Spinal cord (tissue), 10 donors: Measurements from ENCODE around the gene MGMT. TPM values are rescaled to one million over a fixed set of nuclear protein-coding genes. Genes with fewer than 3 reads are reported as not detected.

Experiments
- DNase-seq, 6 donors: peaks; one replicate each; pipeline versions ENCODE4 v3.0.0 to v3.0.0-alpha.2; 2013 to 2015; ENCODE audit warnings: low spot score in 6 of 6, low read depth in 4 of 6
- H3K27ac ChIP-seq: one replicate; pipeline ENCODE4 v1.5.1; 2013; ENCODE audit warnings: low read depth, low read length, control low read depth
- H3K27me3 ChIP-seq: one replicate; pipeline ENCODE4 v1.6.1; 2013; ENCODE audit warnings: low read length; ENCODE audit not compliant: control insufficient read depth, insufficient read depth
- H3K36me3 ChIP-seq: one replicate; pipeline ENCODE4 v1.6.1; 2013; ENCODE audit warnings: low read length; ENCODE audit not compliant: control insufficient read depth, insufficient read depth
- H3K4me1 ChIP-seq: one replicate; pipeline ENCODE4 v1.6.1; 2013; ENCODE audit warnings: low read length; ENCODE audit not compliant: control insufficient read depth, insufficient read depth
- H3K4me3 ChIP-seq: one replicate; pipeline ENCODE4 v1.5.1; 2013; ENCODE audit warnings: low read depth, low read length, control low read depth
- H3K9me3 ChIP-seq: one replicate; pipeline ENCODE4 v1.6.1; 2013; ENCODE audit warnings: low read length; ENCODE audit not compliant: control insufficient read depth, insufficient read depth
- WGBS: methylation state at CpG from one replicate; pipeline ENCODE4 v1.1.5; 2013; ENCODE audit warnings: missing lambda C conversion rate; ENCODE audit not compliant: insufficient coverage; 5-methylcytosine and 5-hydroxymethylcytosine counted together
- polyA plus RNA-seq, 2 donors: library from polyadenylated mRNA; unstranded; fragments of 120-200 nt; gene quantifications; one replicate each; pipeline ENCODE4 v1.2.1, GENCODE V29; 2013; ENCODE audit not compliant: insufficient read length in 2 of 2
- total RNA-seq, 2 donors: library from RNA; depleted of rRNA in 1 of 2; stranded (reverse); fragments of 120-200 nt in 1 of 2; fragments of >200 nt in 1 of 2; gene quantifications; one replicate each; pipeline versions ENCODE4 v1.2.3 to v1.2.4, GENCODE V29; 2013 to 2014
- donor health status: healthy.

Gene MGMT
- total and polyA plus RNA-seq, 4 donors = 10.4 to 31.9 (median 13.7) TPM

DNA sequence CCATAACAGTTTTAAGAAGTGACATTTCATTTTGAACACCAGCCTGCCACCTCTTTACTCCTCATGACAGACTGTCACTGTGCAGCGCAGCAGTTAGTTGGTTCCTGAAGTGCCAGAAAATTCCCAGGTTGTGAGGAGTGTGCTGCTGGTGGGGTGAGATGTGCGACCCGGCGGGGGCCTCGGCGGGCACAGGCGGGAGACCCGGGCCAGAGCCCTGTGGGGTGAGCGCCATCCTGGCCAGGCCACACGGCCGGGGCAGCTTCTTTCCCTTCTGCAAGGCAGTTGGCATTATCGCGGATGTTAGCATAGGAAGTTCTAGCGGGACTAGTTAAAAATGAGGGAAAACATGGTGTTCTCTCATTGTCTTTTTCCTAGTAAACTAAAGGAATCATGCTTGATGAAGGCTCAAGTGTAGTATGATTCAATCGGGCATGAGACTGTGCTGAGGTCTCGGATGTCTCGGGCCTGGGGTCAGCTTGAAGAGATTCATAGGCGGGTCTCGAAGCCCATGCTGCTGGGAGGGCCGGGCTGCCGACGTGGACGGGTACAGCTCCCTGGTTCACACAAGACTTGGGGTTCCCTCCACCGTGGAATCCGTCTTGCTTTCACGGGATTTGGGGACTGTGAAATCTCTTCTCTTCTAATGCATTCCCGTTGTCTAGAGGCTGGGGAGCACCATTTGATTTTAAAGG lies 56.1 kb downstream of the MGMT start:
- Histone ChIP-seq H3K27ac (no peak overlapping the region), H3K27me3 (no peaks in the 10 kb centered on the region), H3K9me3 (no peaks in the 10 kb centered on the region), H3K4me3 (no peak overlapping the region), H3K36me3 (peaks cover 4% of the 10 kb centered on the region), H3K4me1 (peaks cover 9% of the 10 kb centered on the region)
- 95% methylated on average over 25 of the region's 27 CpGs for WGBS
- DNase-seq = no peak

DNA sequence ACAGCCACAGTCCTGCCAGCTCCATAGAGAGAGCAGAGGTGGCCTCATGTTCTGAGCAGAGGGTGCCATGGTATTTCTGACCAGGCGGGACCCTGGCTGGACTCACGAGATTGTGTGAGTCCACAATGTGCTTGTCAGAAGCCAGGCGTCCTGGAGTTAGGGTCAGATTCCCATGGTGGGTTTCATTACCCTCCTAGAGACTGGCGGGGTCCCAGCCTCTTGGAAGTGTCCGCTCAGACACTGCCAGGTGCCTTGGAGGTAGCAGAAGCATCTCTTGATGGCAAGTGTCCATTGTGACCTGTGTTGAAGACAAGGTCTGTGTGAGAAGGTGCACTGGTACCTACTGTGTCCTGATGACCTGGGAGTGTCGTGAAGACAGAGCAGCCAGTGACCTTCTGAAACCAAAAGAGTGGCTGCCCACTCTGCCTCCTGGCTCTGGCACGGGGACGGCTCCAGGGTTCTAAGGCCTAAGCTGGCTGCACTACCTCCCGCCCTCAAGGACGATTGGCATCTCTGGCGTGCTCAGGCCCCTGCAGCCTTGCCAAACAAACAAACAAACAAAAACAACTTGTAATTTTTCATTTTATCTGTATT lies 56.8 kb downstream of the MGMT start:
- DNase-seq = no peak
- Histone ChIP-seq H3K36me3 (peaks cover 4% of the 10 kb centered on the region), H3K27ac (no peak overlapping the region), H3K4me3 (no peak overlapping the region), H3K4me1 (peaks cover 9% of the 10 kb centered on the region), H3K27me3 (no peaks in the 10 kb centered on the region), H3K9me3 (no peaks in the 10 kb centered on the region)
- WGBS = 90% methylated on average over 10 of the region's 11 CpGs

DNA sequence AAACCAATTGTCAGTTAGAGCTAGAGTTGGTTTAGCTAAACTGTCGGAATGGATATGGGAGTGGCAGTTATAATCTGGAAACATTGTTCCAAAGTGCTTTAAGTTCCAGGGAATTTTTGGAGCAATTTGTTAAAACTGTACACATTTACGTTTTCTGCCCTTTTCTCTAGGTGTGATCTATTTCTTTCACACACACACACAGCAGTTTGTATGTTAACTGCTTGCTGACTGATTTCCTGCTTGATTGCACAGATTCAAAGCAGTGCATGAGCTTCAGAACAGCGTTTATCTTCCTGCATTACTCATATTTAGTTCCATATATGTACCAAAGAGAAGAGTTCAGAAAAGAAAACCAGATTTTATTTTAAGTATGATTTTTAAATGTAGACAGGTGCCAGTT lies 57.9 kb downstream of the MGMT start:
- DNase-seq = no peak
- 88% methylated on average over 1 of the region's 3 CpGs for WGBS
- H3K27ac ChIP-seq = no peak overlapping the region

DNA sequence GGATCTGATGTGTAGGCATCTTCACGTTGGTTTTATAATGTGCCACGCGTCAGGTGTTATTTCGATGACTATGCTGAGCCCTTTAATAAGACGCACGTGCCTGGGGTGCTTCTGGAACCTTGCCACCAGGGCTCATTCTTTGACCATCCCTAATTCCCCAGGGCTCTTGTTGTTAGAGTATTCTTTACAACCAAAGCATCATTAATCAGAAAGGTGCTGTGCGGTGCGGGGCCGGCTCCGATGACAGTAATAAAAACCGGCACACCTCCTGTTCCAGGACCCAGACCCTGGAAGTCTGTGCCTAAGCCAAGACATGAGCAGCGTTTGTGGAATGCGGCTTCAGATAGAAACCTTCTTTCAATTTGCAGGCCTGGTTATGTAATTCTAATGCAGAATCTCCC lies 58.4 kb downstream of the MGMT start:
- no peaks in the 10 kb centered on the region for H3K9me3 ChIP-seq
- H3K4me3 ChIP-seq = no peak overlapping the region
- H3K27me3 ChIP-seq = no peaks in the 10 kb centered on the region
- WGBS = 41% methylated on average over 8 of the region's 13 CpGs
- H3K36me3 ChIP-seq = peaks cover 4% of the 10 kb centered on the region
- peak in 1 of 6 donors; percentile 26 for DNase-seq
- H3K27ac ChIP-seq = no peak overlapping the region
- H3K4me1 ChIP-seq = peaks cover 9% of the 10 kb centered on the region

More for the DNA sequence above, 57.9 kb downstream of the MGMT start:
- H3K9me3 ChIP-seq = no peaks in the 10 kb centered on the region
- H3K36me3 ChIP-seq = peaks cover 4% of the 10 kb centered on the region
- H3K4me3 ChIP-seq = no peak overlapping the region
- no peaks in the 10 kb centered on the region for H3K27me3 ChIP-seq
- peaks cover 9% of the 10 kb centered on the region for H3K4me1 ChIP-seq

DNA sequence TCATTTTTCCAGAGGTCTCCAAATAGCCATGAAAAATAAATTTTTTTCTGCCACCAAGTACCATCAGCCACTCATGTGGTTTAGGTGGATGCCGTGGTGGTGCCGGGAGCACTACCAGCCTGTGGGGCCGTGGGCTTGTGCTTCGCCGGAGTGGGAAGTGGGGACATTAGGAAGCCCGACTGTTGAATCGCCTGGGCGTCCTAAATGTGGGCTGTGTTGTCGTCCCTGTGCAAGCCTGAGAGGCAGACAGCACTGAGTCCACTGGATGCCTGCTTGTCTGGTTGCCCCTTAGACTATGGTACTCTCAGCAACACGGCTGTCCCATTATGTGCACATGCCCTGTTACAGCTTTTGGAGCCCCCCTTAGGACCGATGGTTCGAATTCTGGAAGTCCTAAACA lies 59.9 kb downstream of the MGMT start:
- no peaks in the 10 kb centered on the region for H3K36me3 ChIP-seq
- H3K27me3 ChIP-seq = no peaks in the 10 kb centered on the region
- 90% methylated on average over 12 of the region's 12 CpGs for WGBS
- H3K9me3 ChIP-seq = no peaks in the 10 kb centered on the region
- H3K4me1 ChIP-seq = peaks cover 9% of the 10 kb centered on the region
- H3K27ac ChIP-seq = no peak overlapping the region
- DNase-seq = no peak
- no peak overlapping the region for H3K4me3 ChIP-seq

- H3K4me3 ChIP-seq = no peak overlapping the region
- peaks cover 9% of the 10 kb centered on the region for H3K4me1 ChIP-seq
- H3K9me3 ChIP-seq = no peaks in the 10 kb centered on the region
- no peaks in the 10 kb centered on the region for H3K27me3 ChIP-seq
- H3K36me3 ChIP-seq = no peaks in the 10 kb centered on the region
- H3K27ac ChIP-seq = no peak overlapping the region
- DNase-seq = no peak
- WGBS = 96% methylated on average over 13 of the region's 16 CpGs
These were observed 61.4 kb downstream of the MGMT start for GRCh38 chr10:129528376-129528978.

- WGBS = 92% methylated on average over 12 of the region's 14 CpGs
- no peaks in the 10 kb centered on the region for H3K9me3 ChIP-seq
- no peak overlapping the region for H3K4me3 ChIP-seq
- no peaks in the 10 kb centered on the region for H3K36me3 ChIP-seq
- peaks cover 5% of the 10 kb centered on the region for H3K4me1 ChIP-seq
- no peak for DNase-seq
- no peak overlapping the region for H3K27ac ChIP-seq
- no peaks in the 10 kb centered on the region for H3K27me3 ChIP-seq
These were observed 63.5 kb downstream of the MGMT start for GRCh38 chr10:129530581-129530980.

DNA sequence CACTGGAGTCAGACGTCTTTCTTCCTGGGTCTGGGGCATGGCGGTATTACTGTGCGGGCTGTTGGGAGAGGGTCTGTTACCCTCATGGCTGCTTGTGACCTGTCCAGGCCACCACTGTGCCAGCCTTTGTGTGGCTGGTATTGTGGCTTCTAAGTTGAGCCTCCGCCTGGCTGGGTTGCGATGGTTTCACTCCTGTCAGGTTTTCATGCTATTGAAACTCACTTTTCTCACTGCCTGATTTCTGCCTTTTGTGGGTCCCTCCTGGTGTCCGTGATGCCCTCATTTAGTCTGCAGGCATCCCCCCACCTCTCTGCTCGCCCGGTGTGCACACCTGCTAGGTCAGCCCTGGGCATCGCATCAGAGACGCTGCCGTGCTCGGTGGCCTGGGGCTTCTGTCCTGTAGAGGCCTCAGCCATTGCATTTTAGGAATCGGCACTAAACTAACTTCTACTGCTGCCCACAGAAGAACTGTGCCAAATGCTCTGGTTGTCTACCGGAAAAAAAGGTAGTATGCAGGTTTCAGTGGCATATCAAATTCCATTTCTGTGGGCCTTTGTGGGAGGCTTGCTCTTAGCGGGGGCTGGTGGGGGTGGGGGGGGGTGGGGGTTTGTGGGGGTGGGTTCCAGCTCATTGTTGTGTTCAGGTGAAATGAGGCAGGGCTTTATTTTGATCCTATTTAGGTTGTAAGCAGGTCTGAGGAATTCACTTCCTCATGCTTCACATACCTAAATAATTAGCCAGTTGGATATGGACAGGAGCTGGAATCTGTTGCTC lies 64.3 kb downstream of the MGMT start:
- Histone ChIP-seq H3K4me1 (no peaks in the 10 kb centered on the region), H3K36me3 (no peaks in the 10 kb centered on the region), H3K4me3 (no peak overlapping the region), H3K27ac (no peak overlapping the region), H3K27me3 (no peaks in the 10 kb centered on the region), H3K9me3 (no peaks in the 10 kb centered on the region)
- 96% methylated on average over 11 of the region's 15 CpGs for WGBS
- no peak for DNase-seq

DNA sequence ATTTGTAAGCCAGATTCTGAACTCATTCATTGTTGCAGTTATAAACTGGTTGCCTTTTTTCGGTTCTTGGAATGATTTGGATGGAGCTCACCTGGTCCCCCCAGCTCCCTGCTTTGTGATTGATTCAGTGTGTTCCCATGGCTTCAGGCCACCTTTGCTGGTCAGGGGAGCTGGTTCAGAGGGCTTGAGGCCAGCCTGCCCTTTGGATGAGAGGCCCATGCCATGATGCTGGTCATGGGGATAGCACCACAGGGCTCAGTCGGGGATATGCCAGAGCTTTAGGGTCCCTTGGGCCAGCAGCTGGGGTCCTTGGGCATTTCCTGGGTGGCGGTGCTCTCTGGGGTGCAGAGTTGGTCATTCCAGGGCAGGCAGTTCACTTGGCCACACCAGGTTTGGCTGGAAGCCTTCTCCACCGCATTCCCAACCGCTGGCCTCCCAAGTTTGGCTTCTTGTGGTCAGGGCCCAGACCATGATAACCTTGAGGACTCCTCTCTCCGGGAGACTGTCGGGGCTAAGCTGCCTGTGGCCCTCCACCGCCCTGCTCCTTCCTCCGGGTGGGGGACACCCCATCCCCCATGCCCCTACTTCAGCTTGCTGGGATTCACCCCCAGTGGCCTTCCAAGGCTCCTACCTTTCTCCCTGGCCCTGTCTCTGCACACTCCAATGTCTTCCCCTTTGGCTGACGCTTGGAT lies 65.1 kb downstream of the MGMT start:
- DNase-seq = no peak
- H3K4me3 ChIP-seq = no peak overlapping the region
- H3K9me3 ChIP-seq = no peaks in the 10 kb centered on the region
- 96% methylated on average over 9 of the region's 10 CpGs for WGBS
- no peak overlapping the region for H3K27ac ChIP-seq
- H3K4me1 ChIP-seq = no peaks in the 10 kb centered on the region
- H3K27me3 ChIP-seq = no peaks in the 10 kb centered on the region
- no peaks in the 10 kb centered on the region for H3K36me3 ChIP-seq
